Ovary (tissue), 9 donors: ENCODE data around the gene ARAP1. TPM values are rescaled to one million over a fixed set of nuclear protein-coding genes. Genes with fewer than 3 reads are reported as not detected.

Experiments
- DNase-seq, 5 donors: peaks; one replicate each; pipeline ENCODE4 v3.0.0-alpha.2; 2019 to 2020
- H3K27ac ChIP-seq, 2 donors: fragments of 200-600 bp; one replicate each; pipeline versions ENCODE4 v1.5.1 to v1.8.0; 2019 to 2022
- H3K27me3 ChIP-seq: fragments of 200-600 bp; one replicate; pipeline ENCODE4 v1.8.0; 2022
- H3K36me3 ChIP-seq: fragments of 200-600 bp; sonication (generic); one replicate; pipeline ENCODE4 v1.5.1; 2019
- H3K4me1 ChIP-seq: one replicate; pipeline ENCODE4 v1.8.1; 2013; ENCODE audit warnings: mild to moderate bottlenecking, moderate library complexity; ENCODE audit not compliant: insufficient read depth
- H3K4me3 ChIP-seq: fragments of 200-600 bp; sonication (generic); one replicate; pipeline ENCODE4 v1.5.1; 2017
- H3K9me3 ChIP-seq, 2 donors: fragments of 200-600 bp in 1 of 2; sonication (generic) in 1 of 2; one replicate each; pipeline versions ENCODE4 v1.5.1 to v1.8.1; 2013 to 2019; ENCODE audit warnings: mild to moderate bottlenecking in 1 of 2, moderate library complexity in 1 of 2
- EP300 ChIP-seq: sonication (generic); formaldehyde crosslinking; IDR thresholded peaks from one replicate; pipeline ENCODE4 v1.6.1; 2017; ENCODE audit warnings: antibody characterized with exemption
- POLR2A ChIP-seq: fragments of 450-650 bp; IDR thresholded peaks from one replicate; pipeline ENCODE4 v1.6.1; 2017; ENCODE audit warnings: antibody characterized with exemption, mild to moderate bottlenecking, moderate library complexity
- WGBS, 3 donors: extraction: QIAGEN DNeasy Blood & Tissue Kit in 1 of 3; methylation state at CpG; one replicate each; pipeline versions ENCODE4 v1.1.5 to v1.1.7; 2013 to 2017; 5-methylcytosine and 5-hydroxymethylcytosine counted together
- intact Hi-C, 4 donors: fragments of 100-400 bp; cut with DNase I; formaldehyde crosslinking; loops; one replicate each; pipeline versions ENCODE4 v1.11.0 to v1.15.1; 2022 to 2023
- polyA plus RNA-seq, 2 donors: library from polyadenylated mRNA; stranded (reverse); fragments of 200-250 nt in 1 of 2; fragments of 350-450 nt in 1 of 2; fragmentation: Illumina TruSeq in 1 of 2; extraction: RNeasy Lipid Tissue Mini Kit (QIAGEN cat#74804) in 1 of 2; gene quantifications; one replicate each; pipeline ENCODE4 v1.2.3, GENCODE V29; 2013 to 2014
- total RNA-seq, 7 donors: library from RNA; depleted of rRNA in 2 of 7; stranded (reverse); fragments of >200 nt in 2 of 7; fragmentation: NEBNext Ultra II Directional in 3 of 7; extraction: Animal tissue kit (Norgen Biotek cat#: 25700) in 3 of 7; gene quantifications; one replicate each; pipeline versions ENCODE4 v1.1.0 to v1.2.4, GENCODE V29; 2016 to 2023
- TF ChIP-seq, protein P1 (sequence below), 3 donors: fragments of 450-650 bp in 2 of 3; fragments of 200-600 bp in 1 of 3; IDR thresholded peaks; one replicate each; pipeline versions ENCODE4 v1.5.1 to v1.8.0; 2016 to 2022; ENCODE audit warnings: antibody characterized with exemption in 3 of 3, mild to moderate bottlenecking in 1 of 3
- donor health status: DM: no; HTN: no; CAD: no; lungs with moderate emphysema.
- donor health status: DM: no; HTN: no; CAD: no.
- donor health status: Bipolar disorder and iron deficiency.
- donor health status: DM: yes; HTN: yes; CAD: no.
- donor health status: DM: no; HTN: no; CAD: no.
- donor health status: DM: yes; HTN: yes; CAD: no.

ARAP1 gene
- total and polyA plus RNA-seq, 9 donors = 39.0 to 162 (median 79.0) TPM

DNA sequence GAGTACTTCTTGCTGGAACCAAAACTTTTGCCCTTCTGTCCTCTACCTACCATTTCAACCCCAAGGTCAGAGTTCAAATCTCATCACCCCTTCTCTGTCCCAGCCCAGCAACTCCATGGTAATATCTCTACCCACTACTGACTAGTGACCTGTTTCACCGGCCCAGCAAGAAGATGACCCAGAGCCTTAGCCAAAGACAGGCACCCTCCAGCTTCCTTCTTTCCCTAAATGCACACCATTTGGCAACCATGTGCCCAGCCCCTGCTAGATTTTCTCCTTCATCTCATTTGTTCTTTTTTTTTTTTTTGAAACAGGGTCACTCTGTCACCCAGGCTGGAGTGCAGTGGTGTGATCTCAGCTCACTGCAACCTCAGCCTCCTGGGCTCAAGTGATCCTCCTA, 14.9 kb downstream of the ARAP1 start:
- no peaks in the 10 kb centered on the region for H3K36me3 ChIP-seq
- H3K4me1 ChIP-seq = no peaks in the 10 kb centered on the region
- WGBS, 3 donors = 96 to 100% (median 100%) methylated on average over 1 of the region's 1 CpG

DNA sequence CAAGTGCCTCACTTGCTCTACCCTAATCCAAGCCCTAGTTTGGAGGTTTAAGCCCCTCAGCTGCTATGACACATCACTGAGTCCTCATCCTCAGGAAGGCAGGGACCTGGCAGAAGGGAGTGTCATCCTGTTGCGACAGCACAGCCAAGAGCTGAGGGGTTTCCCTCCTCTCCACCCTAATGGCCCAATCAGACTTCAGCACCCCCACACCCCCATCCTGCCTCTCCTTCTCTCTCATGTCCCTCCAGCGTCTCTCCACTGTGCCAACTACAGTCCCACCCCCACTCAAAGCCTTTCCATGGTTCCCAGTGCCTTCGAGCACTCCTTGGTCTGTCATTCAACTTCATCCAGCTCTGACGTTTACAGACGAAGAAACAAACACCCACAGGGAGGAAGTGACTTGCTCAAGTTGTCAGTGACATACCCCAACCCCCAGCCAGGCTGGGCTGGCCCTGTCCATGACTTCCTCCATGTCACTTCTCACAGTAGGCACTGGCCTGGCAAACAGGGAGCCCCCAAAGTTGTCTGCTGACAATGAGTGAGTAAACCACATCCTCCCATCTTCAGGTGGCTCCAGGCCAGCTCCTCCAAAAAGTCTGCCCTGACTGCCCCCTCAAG, 15.6 kb downstream of the ARAP1 start:
- DNase-seq = no peak
- intact Hi-C loops = no loop called here
- Histone ChIP-seq H3K27me3 (no peaks in the 10 kb centered on the region), H3K27ac (no peak overlapping the region), H3K9me3 (no peaks in the 10 kb centered on the region), H3K36me3 (no peaks in the 10 kb centered on the region), H3K4me3 (no peak overlapping the region), H3K4me1 (no peaks in the 10 kb centered on the region)
- TF ChIP-seq, protein P1, sequence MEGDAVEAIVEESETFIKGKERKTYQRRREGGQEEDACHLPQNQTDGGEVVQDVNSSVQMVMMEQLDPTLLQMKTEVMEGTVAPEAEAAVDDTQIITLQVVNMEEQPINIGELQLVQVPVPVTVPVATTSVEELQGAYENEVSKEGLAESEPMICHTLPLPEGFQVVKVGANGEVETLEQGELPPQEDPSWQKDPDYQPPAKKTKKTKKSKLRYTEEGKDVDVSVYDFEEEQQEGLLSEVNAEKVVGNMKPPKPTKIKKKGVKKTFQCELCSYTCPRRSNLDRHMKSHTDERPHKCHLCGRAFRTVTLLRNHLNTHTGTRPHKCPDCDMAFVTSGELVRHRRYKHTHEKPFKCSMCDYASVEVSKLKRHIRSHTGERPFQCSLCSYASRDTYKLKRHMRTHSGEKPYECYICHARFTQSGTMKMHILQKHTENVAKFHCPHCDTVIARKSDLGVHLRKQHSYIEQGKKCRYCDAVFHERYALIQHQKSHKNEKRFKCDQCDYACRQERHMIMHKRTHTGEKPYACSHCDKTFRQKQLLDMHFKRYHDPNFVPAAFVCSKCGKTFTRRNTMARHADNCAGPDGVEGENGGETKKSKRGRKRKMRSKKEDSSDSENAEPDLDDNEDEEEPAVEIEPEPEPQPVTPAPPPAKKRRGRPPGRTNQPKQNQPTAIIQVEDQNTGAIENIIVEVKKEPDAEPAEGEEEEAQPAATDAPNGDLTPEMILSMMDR (IDR thresholded peaks at IDR 0.05) = no peak
- TF ChIP-seq POLR2A (no peak), EP300 (no peak)
- WGBS, 3 donors = 59 to 66% (median 65%) methylated on average over 5 of the region's 5 CpGs

More for the DNA sequence above, 14.9 kb downstream of the ARAP1 start:
- intact Hi-C loops = no loop called here
- Histone ChIP-seq H3K4me3 (no peak overlapping the region), H3K9me3 (no peaks in the 10 kb centered on the region), H3K27me3 (no peaks in the 10 kb centered on the region), H3K27ac (no peak overlapping the region)
- no peak for DNase-seq
- TF ChIP-seq POLR2A (no peak), EP300 (no peak)
- TF ChIP-seq, protein P1 (IDR thresholded peaks at IDR 0.05) = no peak

DNA sequence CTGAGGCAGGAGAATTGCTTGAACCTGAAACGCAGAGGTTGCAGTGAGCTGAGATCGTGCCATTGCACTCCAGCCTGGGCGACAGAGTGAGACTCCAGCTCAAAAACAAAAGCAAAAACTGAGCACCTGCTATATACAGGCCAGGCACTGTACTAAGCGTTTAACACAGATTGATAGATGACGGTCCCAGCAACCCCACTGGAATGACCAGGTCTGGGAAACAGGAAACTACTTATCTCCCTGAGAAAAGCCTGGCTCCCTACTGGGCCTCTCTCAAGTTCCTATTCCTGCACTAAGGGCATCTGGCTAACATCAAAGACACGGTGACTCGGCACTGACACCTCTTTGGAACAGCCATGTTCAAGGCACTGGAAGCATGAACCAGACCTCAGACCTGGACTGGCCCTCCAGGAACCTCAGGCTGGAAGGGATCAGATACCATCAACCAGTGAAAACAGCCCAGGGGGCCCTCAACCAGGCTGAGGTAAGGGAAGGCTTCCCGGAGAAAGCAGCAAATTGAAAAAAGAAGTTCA, 16.6 kb downstream of the ARAP1 start:
- no peaks in the 10 kb centered on the region for H3K9me3 ChIP-seq
- TF ChIP-seq EP300 (no peak), POLR2A (no peak)
- TF ChIP-seq, protein P1 (IDR thresholded peaks at IDR 0.05) = no peak
- DNase-seq = no peak
- no peak overlapping the region for H3K4me3 ChIP-seq
- intact Hi-C loops = no loop called here
- H3K27ac ChIP-seq = no peak overlapping the region
- H3K4me1 ChIP-seq = no peaks in the 10 kb centered on the region
- 81 to 89% (median 86%) methylated on average over 8 of the region's 8 CpGs for WGBS, 3 donors
- no peaks in the 10 kb centered on the region for H3K36me3 ChIP-seq
- no peaks in the 10 kb centered on the region for H3K27me3 ChIP-seq

- DNase-seq = no peak
- intact Hi-C loops = no loop called here
- no peaks in the 10 kb centered on the region for H3K9me3 ChIP-seq
- no peak overlapping the region for H3K4me3 ChIP-seq
- no peaks in the 10 kb centered on the region for H3K27me3 ChIP-seq
- WGBS, 3 donors = 52 to 78% (median 71%) methylated on average over 10 of the region's 10 CpGs
- H3K27ac ChIP-seq = peak overlapping the region in 1 of 2 donors; percentile 41
- TF ChIP-seq EP300 = no peak
- no peaks in the 10 kb centered on the region for H3K36me3 ChIP-seq
- no peaks in the 10 kb centered on the region for H3K4me1 ChIP-seq
Measured at GRCh38 chr11:72732329-72732728, 19.9 kb downstream of the ARAP1 start.

- H3K9me3 ChIP-seq = no peaks in the 10 kb centered on the region
- H3K4me1 ChIP-seq = no peaks in the 10 kb centered on the region
- no peaks in the 10 kb centered on the region for H3K27me3 ChIP-seq
- WGBS, 3 donors = 84 to 89% (median 84%) methylated on average over 2 of the region's 2 CpGs
- H3K36me3 ChIP-seq = no peaks in the 10 kb centered on the region
- TF ChIP-seq, protein P1 (IDR thresholded peaks at IDR 0.05) = no peak
- TF ChIP-seq POLR2A (no peak), EP300 (no peak)
- H3K4me3 ChIP-seq = no peak overlapping the region
- no peak for DNase-seq
- no peak overlapping the region for H3K27ac ChIP-seq
- intact Hi-C loops = no loop called here
Measured at GRCh38 chr11:72730737-72731136, 21.5 kb downstream of the ARAP1 start.
